ENCODE data around the gene HEATR9. TPM values are rescaled to one million over a fixed set of nuclear protein-coding genes. Genes with fewer than 3 reads are reported as not detected.

HEATR9 gene
- total RNA-seq, 1 experiment from 2014 or later: not detected

Other genes starting within 250 kb of the HEATR9 start
- gene RASL10B, start 137.3 kb downstream of the HEATR9 start, total RNA-seq (2014; rRNA removed; shearing (Covaris generic); ENCODE audit: low replicate concordance): 1.2 and 2.6 TPM in 2 replicates
- gene GAS2L2, start 115.7 kb downstream of the HEATR9 start, total RNA-seq (2014; rRNA removed; shearing (Covaris generic); ENCODE audit: low replicate concordance): not detected in 2 replicates
- not detected in 2 replicates for gene C17orf50, start 108.0 kb downstream of the HEATR9 start, total RNA-seq (2014; rRNA removed; shearing (Covaris generic); ENCODE audit: low replicate concordance)
- gene MMP28, start 73.2 kb downstream of the HEATR9 start, total RNA-seq (2014; rRNA removed; shearing (Covaris generic); ENCODE audit: low replicate concordance): not detected in 2 replicates
- gene TAF15, start 59.4 kb downstream of the HEATR9 start, total RNA-seq (2014; rRNA removed; shearing (Covaris generic); ENCODE audit: low replicate concordance): 10.8 and 33.6 TPM in 2 replicates
- gene CCL5, start 11.5 kb upstream of the HEATR9 start, total RNA-seq (2014; rRNA removed; shearing (Covaris generic); ENCODE audit: low replicate concordance): 3.0 and 4.4 TPM in 2 replicates
- gene RDM1, start 61.9 kb upstream of the HEATR9 start, total RNA-seq (2014; rRNA removed; shearing (Covaris generic); ENCODE audit: low replicate concordance): 0.89 and 2.5 TPM in 2 replicates
- gene LYZL6, start 74.8 kb upstream of the HEATR9 start, total RNA-seq (2014; rRNA removed; shearing (Covaris generic); ENCODE audit: low replicate concordance): not detected in 2 replicates
- not detected in 2 replicates for gene CCL16, start 112.6 kb upstream of the HEATR9 start, total RNA-seq (2014; rRNA removed; shearing (Covaris generic); ENCODE audit: low replicate concordance)
- not detected in 2 replicates for gene CCL14, start 117.8 kb upstream of the HEATR9 start, total RNA-seq (2014; rRNA removed; shearing (Covaris generic); ENCODE audit: low replicate concordance)
- gene CCL15, start 132.7 kb upstream of the HEATR9 start, total RNA-seq (2014; rRNA removed; shearing (Covaris generic); ENCODE audit: low replicate concordance): not detected in 2 replicates
- not detected in 2 replicates for gene CCL23, start 149.1 kb upstream of the HEATR9 start, total RNA-seq (2014; rRNA removed; shearing (Covaris generic); ENCODE audit: low replicate concordance)
- not detected in 2 replicates for gene CCL18, start 195.4 kb upstream of the HEATR9 start, total RNA-seq (2014; rRNA removed; shearing (Covaris generic); ENCODE audit: low replicate concordance)
- not detected in 2 replicates for gene CCL3, start 221.3 kb upstream of the HEATR9 start, total RNA-seq (2014; rRNA removed; shearing (Covaris generic); ENCODE audit: low replicate concordance)
- gene CCL4, start 234.9 kb upstream of the HEATR9 start, total RNA-seq (2014; rRNA removed; shearing (Covaris generic); ENCODE audit: low replicate concordance): not detected in 2 replicates